Measurements from ENCODE around the gene BET1L.

The BET1L gene

DNA sequence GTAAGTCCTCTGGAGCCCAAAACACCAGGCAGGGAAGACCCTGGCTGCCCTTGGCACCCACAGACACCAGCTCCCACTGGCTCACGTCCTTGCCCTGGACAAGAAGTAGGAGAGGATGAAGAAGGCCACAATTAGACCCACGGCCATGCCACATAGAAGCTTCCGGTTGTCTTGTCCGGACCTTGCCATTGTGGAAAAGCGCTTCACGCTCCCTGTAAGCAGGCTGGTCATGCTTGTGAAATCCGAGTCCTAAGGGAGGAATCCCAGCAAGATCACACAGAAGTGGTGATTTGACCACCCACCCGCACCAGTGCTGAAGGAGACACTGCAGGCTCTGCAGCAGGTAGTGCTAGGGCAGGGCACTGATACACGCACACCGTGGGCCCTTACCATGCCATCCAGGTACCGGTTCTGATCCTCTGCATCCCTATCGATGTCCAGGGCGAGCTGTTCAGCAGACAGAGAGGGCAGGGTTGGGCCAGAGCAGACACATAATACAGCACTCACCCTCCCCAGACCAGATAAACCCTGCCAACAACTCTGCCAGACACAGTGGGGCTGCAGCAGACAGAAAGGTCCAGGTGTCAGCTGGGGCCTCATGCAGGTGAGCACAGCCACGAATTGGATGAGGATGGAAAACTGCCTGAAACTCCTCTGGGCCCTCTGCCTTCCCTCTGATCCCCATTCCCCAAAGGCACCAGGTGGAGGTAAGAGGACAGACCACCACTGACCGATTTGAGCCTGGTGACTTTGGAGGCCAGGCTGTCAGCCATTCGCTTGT lies 1.8 kb downstream of the BET1L start:
- Histone ChIP-seq H3K27ac (no peak overlapping the region), H3K36me3 (peaks cover 64% of the 10 kb centered on the region), H3K9me3 (no peaks in the 10 kb centered on the region), H3K4me1 (peaks cover 48% of the 10 kb centered on the region), H4K20me1 (peaks cover 70% of the 10 kb centered on the region), H3K9ac (peak overlapping the region; percentile 98; the same call in 1 of the 2 replicates), H3K27me3 (no peaks in the 10 kb centered on the region), H3K4me3 (peak overlapping the region; percentile 100; the same call in 1 of the 2 replicates), H3K4me2 (peak overlapping the region; percentile 99)
- TF ChIP-seq Cebpa-rat (IDR thresholded peaks at IDR 0.05): no peak

DNA sequence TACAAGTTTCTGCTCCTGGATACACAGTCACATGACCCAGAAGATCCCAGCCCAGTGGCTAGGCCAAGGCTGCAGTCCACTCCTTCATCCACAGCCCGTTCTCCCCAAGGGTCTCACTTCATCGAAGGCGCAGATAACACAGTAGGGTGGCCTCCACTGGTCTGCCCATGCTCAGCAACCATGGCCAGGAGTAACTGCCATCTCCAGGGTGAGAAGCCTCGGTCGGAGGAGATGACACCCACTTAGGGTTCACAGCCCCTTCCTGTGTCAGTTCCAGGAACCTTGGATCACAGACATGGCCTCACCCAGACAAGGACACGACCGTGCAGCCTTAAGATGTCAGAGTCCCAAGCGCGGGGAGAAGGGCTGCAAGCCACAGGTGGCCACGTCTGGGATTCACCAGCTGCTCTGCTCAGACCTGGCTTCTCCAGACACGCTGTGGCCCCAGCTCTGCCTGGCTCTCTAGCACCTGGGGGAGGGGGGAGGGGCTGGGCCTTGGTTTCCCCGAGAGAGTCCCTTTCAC lies 2.6 kb downstream of the BET1L start:
- no peak overlapping the region for H3K27ac ChIP-seq
- H3K4me3 ChIP-seq: no peak overlapping the region
- H3K4me2 ChIP-seq: 0 out of 2 replicates have a peak overlapping the region, but pooled peaks have one; percentile 99
- no peaks in the 10 kb centered on the region for H3K9me3 ChIP-seq
- H3K9ac ChIP-seq: peak overlapping the region; percentile 98; the same call in 1 of the 2 replicates
- TF ChIP-seq Cebpa-rat (IDR thresholded peaks at IDR 0.05): no peak
- peaks cover 41% of the 10 kb centered on the region for H3K4me1 ChIP-seq
- H3K36me3 ChIP-seq: peaks cover 56% of the 10 kb centered on the region
- no peaks in the 10 kb centered on the region for H3K27me3 ChIP-seq
- H4K20me1 ChIP-seq: peaks cover 62% of the 10 kb centered on the region

DNA sequence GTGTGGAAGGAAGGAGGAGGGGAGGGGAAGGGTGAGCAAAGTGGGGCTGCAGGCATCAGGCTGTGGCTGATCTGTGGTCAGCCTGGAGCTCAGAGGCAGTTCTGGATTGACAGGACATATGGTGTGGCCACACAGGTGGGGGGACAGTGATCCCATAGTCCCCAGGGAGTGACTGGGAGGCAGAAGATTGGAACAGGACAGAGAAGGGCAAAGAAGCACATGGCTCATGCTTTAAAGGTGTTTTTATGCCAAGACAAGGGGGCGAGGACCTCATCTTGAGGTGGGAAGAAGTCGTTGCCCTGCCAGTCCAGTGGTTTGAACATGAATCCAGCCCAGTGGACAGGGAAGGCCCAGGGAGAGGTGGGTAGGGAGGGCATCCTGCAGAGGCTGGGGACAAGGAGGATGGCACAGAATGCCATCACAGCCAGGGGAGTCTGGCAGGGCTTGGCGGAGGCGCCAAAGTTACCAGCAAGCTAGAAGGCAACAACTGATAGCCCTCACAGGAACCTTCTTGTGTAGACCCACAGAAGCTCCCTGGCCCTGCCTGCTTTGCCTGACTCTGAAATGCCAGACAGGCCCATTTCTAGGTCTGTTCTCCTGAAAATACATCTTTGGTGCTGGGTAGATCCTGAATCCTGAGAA lies 3.1 kb downstream of the BET1L start:
- Histone ChIP-seq H3K4me3 (no peak overlapping the region), H3K4me1 (peaks cover 35% of the 10 kb centered on the region), H3K36me3 (peaks cover 53% of the 10 kb centered on the region), H4K20me1 (peaks cover 56% of the 10 kb centered on the region), H3K9me3 (no peaks in the 10 kb centered on the region), H3K27ac (no peak overlapping the region), H3K9ac (no peak overlapping the region), H3K4me2 (no peak overlapping the region), H3K27me3 (no peaks in the 10 kb centered on the region)
- no peak for TF ChIP-seq Cebpa-rat (IDR thresholded peaks at IDR 0.05)

DNA sequence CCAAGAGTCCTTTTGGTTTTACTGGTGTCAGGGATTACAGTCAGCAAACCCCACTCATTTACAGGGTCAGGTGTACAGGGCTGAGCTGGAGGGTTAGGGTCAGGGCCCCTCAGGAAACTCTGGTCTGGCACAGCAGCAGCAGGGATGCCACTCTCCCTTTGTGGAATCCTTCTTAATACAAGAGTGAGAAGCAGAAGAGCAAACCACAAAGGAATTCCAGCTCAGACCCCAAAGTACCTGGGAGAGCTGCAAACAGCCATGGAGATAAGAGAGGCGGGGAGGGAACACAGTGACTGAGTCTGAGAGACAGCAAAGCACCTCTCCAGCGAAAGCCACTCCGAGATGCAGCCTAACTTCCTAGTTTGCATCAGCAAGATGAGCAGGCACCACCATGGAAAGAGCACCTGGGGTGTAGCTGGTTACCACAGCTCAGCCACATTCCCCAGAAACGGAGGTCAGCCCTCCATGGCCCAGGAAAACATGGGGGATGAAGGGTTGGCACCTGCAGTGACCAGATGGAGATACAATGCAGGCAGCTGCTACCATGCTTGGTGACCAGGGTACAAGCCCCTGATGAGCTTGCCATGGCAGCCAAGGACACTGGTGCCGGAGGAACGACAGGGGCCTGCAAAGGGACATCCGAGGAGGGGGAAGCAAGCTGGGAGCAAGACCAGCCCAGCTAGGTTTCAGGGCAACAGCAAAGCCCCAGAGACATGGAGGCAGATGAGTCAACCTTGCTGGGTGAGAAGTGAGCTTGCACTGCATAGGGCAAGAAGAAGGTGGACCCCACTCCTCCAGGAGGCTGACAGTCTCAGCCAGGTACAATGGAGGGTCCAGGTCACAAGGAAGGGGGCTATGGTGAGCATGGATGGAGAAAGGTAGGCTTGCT lies 3.9 kb downstream of the BET1L start:
- no peak overlapping the region for H3K4me3 ChIP-seq
- no peaks in the 10 kb centered on the region for H3K9me3 ChIP-seq
- peaks cover 55% of the 10 kb centered on the region for H4K20me1 ChIP-seq
- peaks cover 53% of the 10 kb centered on the region for H3K36me3 ChIP-seq
- no peak for TF ChIP-seq Cebpa-rat (IDR thresholded peaks at IDR 0.05)
- H3K4me1 ChIP-seq: peaks cover 34% of the 10 kb centered on the region
- no peak overlapping the region for H3K9ac ChIP-seq
- H3K27me3 ChIP-seq: no peaks in the 10 kb centered on the region
- no peak overlapping the region for H3K4me2 ChIP-seq
- no peak overlapping the region for H3K27ac ChIP-seq

DNA sequence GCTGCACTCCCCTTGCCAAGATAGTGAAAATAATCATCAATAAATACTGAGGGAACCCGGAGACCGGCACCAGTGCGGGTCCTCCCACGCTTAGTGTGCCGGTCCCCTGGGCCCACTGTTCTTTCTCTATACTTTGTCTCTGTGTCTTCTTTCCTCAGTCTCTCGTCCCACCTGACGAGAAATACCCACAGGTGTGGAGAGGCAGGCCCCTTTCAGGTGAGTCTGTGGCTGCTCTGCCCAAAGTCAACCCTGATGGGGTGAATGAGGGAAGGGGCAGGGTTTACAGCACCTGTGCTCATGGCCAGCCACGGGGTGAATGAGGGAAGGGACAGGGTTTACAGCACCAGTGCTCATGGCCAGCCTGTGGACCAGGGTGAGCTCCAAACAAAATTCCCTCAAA lies 4.7 kb downstream of the BET1L start:
- no peak overlapping the region for H3K4me3 ChIP-seq
- TF ChIP-seq Cebpa-rat (IDR thresholded peaks at IDR 0.05): no peak
- H3K36me3 ChIP-seq: peaks cover 53% of the 10 kb centered on the region
- no peaks in the 10 kb centered on the region for H3K27me3 ChIP-seq
- no peaks in the 10 kb centered on the region for H3K9me3 ChIP-seq
- no peak overlapping the region for H3K9ac ChIP-seq
- peaks cover 55% of the 10 kb centered on the region for H4K20me1 ChIP-seq
- no peak overlapping the region for H3K4me2 ChIP-seq
- H3K27ac ChIP-seq: no peak overlapping the region
- H3K4me1 ChIP-seq: peaks cover 34% of the 10 kb centered on the region

DNA sequence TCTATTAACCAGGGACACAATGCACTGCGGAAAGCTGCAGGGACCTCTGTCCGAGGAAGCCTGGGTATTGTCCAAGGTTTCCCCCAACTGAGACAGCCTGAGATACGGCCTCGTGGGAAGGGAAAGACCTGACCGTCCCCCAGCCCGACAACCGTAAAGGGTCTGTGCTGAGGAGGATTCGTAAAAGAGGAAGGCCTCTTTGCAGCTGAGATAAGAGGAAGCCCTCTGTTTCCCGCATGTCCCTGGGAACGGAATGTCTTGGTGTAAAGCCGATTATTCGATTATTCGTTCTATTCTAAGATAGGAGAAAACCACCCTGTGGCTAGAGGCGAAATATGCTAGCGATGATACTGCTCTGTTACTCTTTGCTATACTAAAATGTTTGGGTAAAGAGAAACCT lies 5.2 kb downstream of the BET1L start:
- no peak overlapping the region for H3K4me2 ChIP-seq
- peaks cover 54% of the 10 kb centered on the region for H4K20me1 ChIP-seq
- no peaks in the 10 kb centered on the region for H3K9me3 ChIP-seq
- no peak overlapping the region for H3K4me3 ChIP-seq
- peaks cover 53% of the 10 kb centered on the region for H3K36me3 ChIP-seq
- H3K9ac ChIP-seq: peak overlapping the region; percentile 29; the same call in 1 of the 2 replicates
- H3K4me1 ChIP-seq: peaks cover 34% of the 10 kb centered on the region
- no peak overlapping the region for H3K27ac ChIP-seq
- no peak for TF ChIP-seq Cebpa-rat (IDR thresholded peaks at IDR 0.05)
- no peaks in the 10 kb centered on the region for H3K27me3 ChIP-seq

DNA sequence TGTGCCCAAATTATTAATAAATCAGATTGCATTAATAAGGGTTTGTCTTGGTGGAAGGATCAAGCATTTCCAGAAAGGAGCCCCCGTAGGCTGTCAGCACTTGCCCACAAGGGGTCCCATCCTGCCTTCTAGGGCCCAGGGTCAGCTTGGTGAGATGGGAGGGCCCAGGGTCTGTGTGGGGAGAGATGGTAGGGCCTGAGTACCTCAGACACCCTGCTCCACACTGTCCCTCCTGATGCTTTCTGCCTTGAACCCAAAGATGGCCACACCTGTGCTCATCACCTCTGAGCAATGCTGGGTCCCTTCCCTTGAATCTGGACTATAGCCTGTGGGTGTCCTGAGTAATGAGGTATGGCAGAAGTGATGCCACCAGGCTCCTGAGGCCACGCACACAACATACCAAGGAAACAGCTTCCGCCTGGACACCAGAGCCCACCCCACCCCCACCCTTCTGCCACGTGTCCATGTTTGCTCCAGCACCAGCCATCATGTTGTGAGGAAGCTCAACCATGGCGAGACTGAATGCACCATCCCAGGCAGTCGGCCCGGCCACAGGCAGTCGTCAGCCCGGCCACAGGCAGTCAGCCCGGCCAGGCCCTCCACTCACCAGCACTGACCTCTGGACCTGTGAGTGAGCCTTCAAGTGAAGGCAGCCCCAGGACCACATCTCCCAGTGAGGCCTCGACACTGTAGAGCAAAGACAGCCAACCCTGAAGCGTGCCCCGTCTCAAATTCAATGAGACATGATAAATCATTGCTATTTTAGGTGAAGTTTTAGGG lies 6.8 kb downstream of the BET1L start:
- H3K4me3 ChIP-seq: no peak overlapping the region
- H3K27ac ChIP-seq: no peak overlapping the region
- H3K4me1 ChIP-seq: peaks cover 22% of the 10 kb centered on the region
- peaks cover 38% of the 10 kb centered on the region for H4K20me1 ChIP-seq
- no peak overlapping the region for H3K9ac ChIP-seq
- no peaks in the 10 kb centered on the region for H3K27me3 ChIP-seq
- no peak overlapping the region for H3K4me2 ChIP-seq
- H3K9me3 ChIP-seq: no peaks in the 10 kb centered on the region
- TF ChIP-seq Cebpa-rat (IDR thresholded peaks at IDR 0.05): no peak
- H3K36me3 ChIP-seq: peaks cover 47% of the 10 kb centered on the region

DNA sequence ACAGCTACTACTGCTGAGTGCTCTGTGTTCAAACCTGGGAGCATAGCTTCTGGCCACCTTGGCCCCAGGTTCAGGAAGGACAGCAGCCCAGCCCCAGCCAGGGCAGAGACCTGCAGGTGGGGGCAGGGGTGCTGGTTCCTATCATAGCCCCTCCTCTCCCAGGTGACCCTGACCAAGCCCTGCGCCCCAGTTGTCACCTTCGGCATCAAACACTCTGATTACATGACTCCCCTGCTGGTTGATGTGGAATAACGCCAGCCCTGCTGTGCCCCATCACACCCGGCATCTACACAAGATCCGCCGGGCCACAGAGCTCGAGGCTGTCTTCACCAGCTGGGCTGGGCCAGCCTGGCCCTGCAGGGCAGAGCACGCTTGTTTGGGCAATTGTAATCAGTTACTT lies 7.4 kb downstream of the BET1L start:
- no peak for TF ChIP-seq Cebpa-rat (IDR thresholded peaks at IDR 0.05)
- Histone ChIP-seq H3K36me3 (peaks cover 40% of the 10 kb centered on the region), H3K4me1 (peaks cover 16% of the 10 kb centered on the region), H3K9me3 (no peaks in the 10 kb centered on the region), H3K4me3 (no peak overlapping the region), H3K9ac (no peak overlapping the region), H4K20me1 (peaks cover 32% of the 10 kb centered on the region), H3K27ac (no peak overlapping the region), H3K4me2 (no peak overlapping the region), H3K27me3 (no peaks in the 10 kb centered on the region)
